Sigmoid colon (tissue), 4 donors: ENCODE measurements around the gene SLC25A51.

Experiments used
- CTCF ChIP-seq, 4 experiments: fragments of 450-650 bp in 3 of 4; fragments of 200-600 bp in 1 of 4; IDR thresholded peaks; one replicate each; pipeline ENCODE4 v1.5.1; 2016 to 2019; ENCODE audit warnings: antibody characterized with exemption in 4 of 4, mild to moderate bottlenecking in 3 of 4, moderate library complexity in 2 of 4
- EP300 ChIP-seq, 4 donors: sonication (generic); formaldehyde crosslinking; IDR thresholded peaks; one replicate each; pipeline ENCODE4 v1.6.1; 2017; ENCODE audit warnings: antibody characterized with exemption in 4 of 4
- POLR2A ChIP-seq, 2 donors: fragments of 450-650 bp; IDR thresholded peaks; one replicate each; pipeline ENCODE4 v1.6.1; 2016; ENCODE audit warnings: antibody characterized with exemption in 2 of 2, mild to moderate bottlenecking in 2 of 2, moderate library complexity in 2 of 2
- POLR2AphosphoS5 ChIP-seq, 4 donors: sonication (generic); formaldehyde crosslinking; IDR thresholded peaks; one replicate each; pipeline ENCODE4 v1.6.1; 2017; ENCODE audit warnings: antibody characterized with exemption in 4 of 4

GRCh38 chr9:37908283-37908682 is 4.4 kb upstream of the SLC25A51 start:
- TF ChIP-seq POLR2A (IDR thresholded peaks at IDR 0.05), result no peak
- no peak for TF ChIP-seq POLR2AphosphoS5 (IDR thresholded peaks at IDR 0.05)
- no peak for TF ChIP-seq CTCF (IDR thresholded peaks at IDR 0.05)
- no peak for TF ChIP-seq EP300 (IDR thresholded peaks at IDR 0.05)
